Testis (tissue), 3 donors: ENCODE data around the gene KDM4F. TPM values are rescaled to one million over a fixed set of nuclear protein-coding genes. Genes with fewer than 3 reads are reported as not detected.
"Not testable (repeated sequence)": the region's sequence is repeated elsewhere in the genome, so short reads cannot be mapped to it uniquely, and the experiment has no call there.

Source experiments
- DNase-seq: peaks from one replicate; pipeline ENCODE4 v3.0.0-alpha.2; 2019
- H3K27ac ChIP-seq, 2 donors: fragments of 200-600 bp; sonication (generic); one replicate each; pipeline ENCODE4 v1.5.1; 2019
- H3K27me3 ChIP-seq: fragments of 200-600 bp; sonication (generic); one replicate; pipeline ENCODE4 v1.5.1; 2019
- H3K36me3 ChIP-seq: fragments of 200-600 bp; sonication (generic); one replicate; pipeline ENCODE4 v1.5.1; 2017; ENCODE audit warnings: low read depth; ENCODE audit errors: missing control alignments
- H3K4me1 ChIP-seq: fragments of 200-600 bp; sonication (generic); one replicate; pipeline ENCODE4 v1.5.1; 2019
- H3K4me3 ChIP-seq, 2 donors: fragments of 200-600 bp; sonication (generic); one replicate each; pipeline ENCODE4 v1.5.1; 2017 to 2019
- H3K9me3 ChIP-seq: fragments of 200-600 bp; sonication (generic); one replicate; pipeline ENCODE4 v1.5.1; 2017
- POLR2A ChIP-seq: fragments of 450-650 bp; IDR thresholded peaks from one replicate; pipeline ENCODE4 v1.6.1; 2017; ENCODE audit warnings: antibody characterized with exemption, mild to moderate bottlenecking, moderate library complexity
- WGBS, 2 donors: methylation state at CpG; one replicate each; pipeline ENCODE4 v1.1.5; 2018; 5-methylcytosine and 5-hydroxymethylcytosine counted together
- intact Hi-C: fragments of 100-400 bp; cut with DNase I; formaldehyde crosslinking; loops from one replicate; pipeline ENCODE4 v1.15.1; 2023; ENCODE audit warnings: low total_unique reads
- polyA plus RNA-seq: library from polyadenylated mRNA; stranded (reverse); fragments of 350-450 nt; fragmentation: Illumina TruSeq; extraction: RNeasy Lipid Tissue Mini Kit (QIAGEN cat#74804); gene quantifications from one replicate; pipeline ENCODE4 v1.2.3, GENCODE V29; 2014; ENCODE audit warnings: low read depth, low replicate concordance; ENCODE audit not compliant: insufficient read depth
- total RNA-seq, 2 donors: library from RNA; depleted of rRNA; stranded (reverse); fragments of >200 nt; gene quantifications; one replicate each; pipeline ENCODE4 v1.2.3, GENCODE V29; 2016
- TF ChIP-seq, protein P1 (sequence below), 3 experiments: fragments of 450-650 bp in 2 of 3; fragments of 200-600 bp in 1 of 3; sonication (generic) in 1 of 3; IDR thresholded peaks; one replicate each; pipeline ENCODE4 v1.5.1; 2016 to 2019; ENCODE audit warnings: antibody characterized with exemption in 3 of 3, mild to moderate bottlenecking in 2 of 3, moderate library complexity in 1 of 3

Gene KDM4F
- total and polyA plus RNA-seq, 3 donors from 2014 or later, result 0.55 TPM; not detected in 2

DNA sequence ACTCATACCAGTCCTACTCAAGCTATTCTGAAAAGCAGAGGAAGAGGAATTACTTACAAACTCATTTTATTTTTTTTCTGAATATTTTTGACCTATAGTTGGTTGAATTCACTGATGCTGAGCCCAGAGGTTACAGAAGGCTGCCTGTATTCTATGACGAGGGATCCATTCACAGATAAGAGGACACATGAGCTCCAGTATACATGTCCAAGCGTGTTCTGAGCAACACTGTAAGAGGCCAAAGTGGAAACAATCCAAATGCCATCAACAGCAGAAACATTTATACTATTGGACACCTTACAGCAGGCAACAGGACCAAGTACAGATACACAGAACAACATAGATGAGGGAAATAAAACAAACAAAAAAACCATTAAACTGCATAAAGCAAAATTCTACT lies 13.9 kb upstream of the KDM4F start:
- Histone ChIP-seq H3K36me3 (no peaks in the 10 kb centered on the region), H3K9me3 (no peaks in the 10 kb centered on the region), H3K4me3 (no peak overlapping the region), H3K4me1 (no peaks in the 10 kb centered on the region), H3K27ac (no peak overlapping the region), H3K27me3 (no peaks in the 10 kb centered on the region)
- DNase-seq, result no peak
- 71 to 74% methylated on average over 2 of the region's 2 CpGs for WGBS, 2 donors
- no peak for TF ChIP-seq POLR2A
- TF ChIP-seq, protein P1, sequence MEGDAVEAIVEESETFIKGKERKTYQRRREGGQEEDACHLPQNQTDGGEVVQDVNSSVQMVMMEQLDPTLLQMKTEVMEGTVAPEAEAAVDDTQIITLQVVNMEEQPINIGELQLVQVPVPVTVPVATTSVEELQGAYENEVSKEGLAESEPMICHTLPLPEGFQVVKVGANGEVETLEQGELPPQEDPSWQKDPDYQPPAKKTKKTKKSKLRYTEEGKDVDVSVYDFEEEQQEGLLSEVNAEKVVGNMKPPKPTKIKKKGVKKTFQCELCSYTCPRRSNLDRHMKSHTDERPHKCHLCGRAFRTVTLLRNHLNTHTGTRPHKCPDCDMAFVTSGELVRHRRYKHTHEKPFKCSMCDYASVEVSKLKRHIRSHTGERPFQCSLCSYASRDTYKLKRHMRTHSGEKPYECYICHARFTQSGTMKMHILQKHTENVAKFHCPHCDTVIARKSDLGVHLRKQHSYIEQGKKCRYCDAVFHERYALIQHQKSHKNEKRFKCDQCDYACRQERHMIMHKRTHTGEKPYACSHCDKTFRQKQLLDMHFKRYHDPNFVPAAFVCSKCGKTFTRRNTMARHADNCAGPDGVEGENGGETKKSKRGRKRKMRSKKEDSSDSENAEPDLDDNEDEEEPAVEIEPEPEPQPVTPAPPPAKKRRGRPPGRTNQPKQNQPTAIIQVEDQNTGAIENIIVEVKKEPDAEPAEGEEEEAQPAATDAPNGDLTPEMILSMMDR (IDR thresholded peaks at IDR 0.05), result no peak
- intact Hi-C loops, result no loop called here

DNA sequence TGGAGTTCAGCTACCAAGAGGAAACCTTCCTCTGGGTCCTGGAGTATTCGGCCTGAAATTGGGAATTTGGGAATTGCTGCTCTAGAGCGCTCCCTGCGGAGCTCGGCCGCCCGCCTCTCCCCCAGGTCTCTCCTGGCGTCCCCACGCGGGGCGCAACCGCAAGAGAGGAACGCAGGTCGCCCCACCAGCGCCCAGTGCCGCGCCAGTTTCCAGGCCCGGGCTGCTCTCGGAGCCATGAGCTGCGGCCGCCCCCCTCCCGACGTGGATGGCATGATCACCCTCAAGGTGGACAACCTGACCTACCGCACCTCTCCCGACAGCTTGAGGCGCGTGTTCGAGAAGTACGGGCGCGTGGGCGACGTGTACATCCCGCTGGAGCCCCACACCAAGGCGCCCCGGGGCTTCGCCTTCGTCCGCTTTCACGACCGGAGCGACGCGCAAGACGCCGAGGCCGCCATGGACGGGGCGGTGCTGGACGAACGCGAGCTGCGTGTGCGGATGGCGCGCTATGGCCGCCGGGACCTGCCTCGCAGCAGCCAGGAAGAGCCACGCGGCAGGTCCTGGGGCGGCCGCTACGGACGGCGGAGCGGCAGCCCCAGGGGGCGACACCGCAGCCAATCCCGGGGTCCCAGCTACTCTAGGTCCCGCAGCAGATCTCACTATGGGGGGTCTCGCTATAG lies 11.7 kb upstream of the KDM4F start:
- H3K27ac ChIP-seq, H3K4me1 ChIP-seq, H3K9me3 ChIP-seq, intact Hi-C loops, H3K27me3 ChIP-seq, H3K36me3 ChIP-seq: not testable (repeated sequence)
- 20 to 32% methylated on average over 8 to 45 of the region's 71 CpGs for WGBS, 2 donors
- peak; percentile 25 for DNase-seq
- H3K4me3 ChIP-seq, result peak overlapping the region; percentile 46 to 63

DNA sequence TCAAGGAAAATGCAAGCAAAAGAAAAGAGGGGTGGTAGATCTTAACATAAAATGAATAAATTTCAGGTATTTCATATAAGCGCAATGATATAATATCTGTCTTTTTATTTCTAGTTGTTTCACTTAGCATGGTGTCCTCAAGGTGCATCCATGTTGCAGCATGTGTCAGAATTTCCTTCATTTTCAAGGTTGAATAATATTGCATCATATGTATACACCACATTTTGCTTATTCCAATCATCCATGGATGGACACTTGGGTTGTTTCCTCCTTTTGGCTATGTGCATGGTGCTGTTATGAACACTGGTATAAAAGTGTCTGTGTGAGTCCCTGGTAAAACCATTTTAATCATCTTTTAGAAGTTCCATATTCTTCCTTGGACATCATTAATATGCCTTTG lies 7.0 kb upstream of the KDM4F start:
- no peak for DNase-seq
- Histone ChIP-seq H3K9me3 (no peaks in the 10 kb centered on the region), H3K4me1 (no peaks in the 10 kb centered on the region), H3K27ac (no peak overlapping the region), H3K36me3 (no peaks in the 10 kb centered on the region), H3K27me3 (no peaks in the 10 kb centered on the region), H3K4me3 (no peak overlapping the region)
- 94 to 96% methylated on average over 1 of the region's 1 CpG for WGBS, 2 donors
- intact Hi-C loops, result no loop called here
- TF ChIP-seq POLR2A, result no peak
- TF ChIP-seq, protein P1 (IDR thresholded peaks at IDR 0.05), result no peak

DNA sequence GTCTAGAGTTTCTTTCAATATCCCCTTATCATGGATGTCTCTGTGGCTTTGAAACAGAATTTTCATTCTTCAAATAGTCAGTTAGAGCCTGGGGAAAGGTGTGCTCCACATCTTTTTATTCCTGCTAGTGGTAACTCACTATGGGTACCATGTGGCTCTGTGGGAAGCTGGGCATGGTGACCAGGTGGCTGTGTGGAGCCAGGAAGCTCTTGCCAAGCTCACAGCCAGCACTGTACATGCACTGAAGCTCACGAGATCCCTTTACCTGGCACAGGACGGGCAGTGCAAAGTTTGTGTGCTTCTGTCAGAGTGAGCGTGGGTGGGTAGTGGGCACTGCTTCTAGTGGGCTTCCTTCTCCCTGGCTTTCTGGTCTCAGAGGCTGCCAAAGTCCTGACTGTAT lies 6.3 kb upstream of the KDM4F start:
- Histone ChIP-seq H3K9me3 (no peaks in the 10 kb centered on the region), H3K27me3 (no peaks in the 10 kb centered on the region), H3K4me1 (no peaks in the 10 kb centered on the region), H3K36me3 (no peaks in the 10 kb centered on the region), H3K27ac (no peak overlapping the region), H3K4me3 (no peak overlapping the region)
- DNase-seq, result no peak
- TF ChIP-seq, protein P1 (IDR thresholded peaks at IDR 0.05), result no peak
- no peak for TF ChIP-seq POLR2A
- intact Hi-C loops, result no loop called here
- WGBS, 2 donors, result 89 to 90% methylated on average over 3 of the region's 3 CpGs

DNA sequence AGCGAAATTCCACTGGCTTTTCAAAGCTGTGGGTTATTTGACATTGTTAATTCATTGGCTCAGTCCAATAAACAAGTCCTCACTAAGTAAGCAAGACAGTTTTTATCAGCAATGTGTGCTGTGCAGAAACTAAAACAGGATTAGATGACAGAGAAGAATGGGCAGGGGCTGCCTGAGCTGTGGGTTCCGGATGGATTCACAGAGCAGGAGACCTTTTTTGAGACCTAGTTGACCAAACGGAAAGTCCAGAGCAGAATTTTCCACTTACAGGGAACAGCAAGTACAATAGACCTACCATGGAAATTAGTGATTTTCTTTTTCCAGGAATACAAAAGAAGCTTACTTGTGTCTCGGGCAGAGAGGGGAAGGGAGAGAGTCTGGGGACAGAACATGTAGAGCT lies 5.2 kb upstream of the KDM4F start:
- intact Hi-C loops, result no loop called here
- Histone ChIP-seq H3K27ac (no peak overlapping the region), H3K36me3 (no peaks in the 10 kb centered on the region), H3K9me3 (no peaks in the 10 kb centered on the region), H3K4me1 (no peaks in the 10 kb centered on the region), H3K27me3 (no peaks in the 10 kb centered on the region), H3K4me3 (no peak overlapping the region)
- no peak for DNase-seq
- TF ChIP-seq, protein P1 (IDR thresholded peaks at IDR 0.05), result no peak
- TF ChIP-seq POLR2A, result no peak
- 77 to 81% methylated on average over 4 of the region's 4 CpGs for WGBS, 2 donors
